Measurements from ENCODE around the gene EPB41L5. TPM values are rescaled to one million over a fixed set of nuclear protein-coding genes. Genes with fewer than 3 reads are reported as not detected.

The EPB41L5 gene
- total and polyA plus RNA-seq, 9 of the 15 experiments (the other 6 are each of a cell fraction or from before 2014, with no cell fraction given): 2.3 to 14.1 (median 8.2) TPM

DNA sequence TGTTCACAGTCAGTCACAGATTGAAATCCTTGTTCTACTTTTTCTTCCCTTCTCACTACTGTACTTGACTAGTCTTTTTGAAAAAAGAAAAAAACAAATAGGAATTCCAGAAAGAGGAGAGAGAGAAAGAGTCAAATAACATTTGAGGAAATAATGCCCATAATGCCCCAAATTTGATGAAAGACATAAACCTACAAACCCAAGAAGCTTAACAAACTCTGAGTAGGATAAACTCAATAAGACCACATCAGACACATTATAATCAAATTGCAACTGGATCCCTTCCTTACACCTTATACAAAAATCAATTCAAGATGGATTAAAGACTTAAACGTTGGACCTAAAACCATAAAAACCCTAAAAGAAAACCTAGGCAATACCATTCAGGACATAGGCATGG, 179.4 kb downstream of the EPB41L5 start:
- FAIRE-seq: no peak
- Histone ChIP-seq H3K27me3 (ENCODE audit: control insufficient read depth in 2 of 2, insufficient read depth in 2 of 2, low read length in 2 of 2) (no peaks in the 10 kb centered on the region), H3K9ac (ENCODE audit: insufficient read depth in 1 of 2, low read depth in 2 of 2, low read length in 2 of 2) (no peak overlapping the region), H3K4me2 (ENCODE audit: insufficient read depth, low read length) (no peak overlapping the region), H3K79me2 (ENCODE audit: control insufficient read depth, insufficient read depth, low read length) (no peaks in the 10 kb centered on the region), H3K9me1 (ENCODE audit: control insufficient read depth, insufficient read depth, low read length) (no peaks in the 10 kb centered on the region), H3K27ac (ENCODE audit: extremely low read depth, low read depth, low read length) (no peak overlapping the region), H2AFZ (ENCODE audit: low read depth, low read length) (no peak overlapping the region), H3K9me3 (replicated peaks; ENCODE audit: control insufficient read depth, insufficient read depth, low read depth, low read length) (no peaks in the 10 kb centered on the region; the same call in 1 of the 2 replicates), H3K36me3 (ENCODE audit: control insufficient read depth, insufficient read depth, low read length) (no peaks in the 10 kb centered on the region), H4K20me1 (replicated peaks; ENCODE audit: control insufficient read depth, insufficient read depth, low read length) (no peaks in the 10 kb centered on the region), H3K4me1 (replicated peaks in 1 of 2; ENCODE audit: control insufficient read depth in 2 of 2, insufficient read depth in 2 of 2, low read length in 2 of 2) (no peaks in the 10 kb centered on the region), H3K4me3 (no peak overlapping the region)
- intact Hi-C loops (cut with micrococcal nuclease) (no loop called here), in situ Hi-C loops (cut with MboI) (no loop called here)
- no peak for DNase-seq (ENCODE audit: extremely low read depth in 1 of 4, low spot score in 3 of 4)
- no peak for TF ChIP-seq MEIS2 (IDR thresholded peaks at IDR 0.05; ENCODE audit: partially characterized antibody)
- peak in 1 of 2 experiments; percentile 39; a peak in 1 of 3 replicates for TF ChIP-seq CBX3 (IDR thresholded peaks at IDR 0.05; ENCODE audit: borderline replicate concordance in 1 of 2, low read length in 2 of 2)
- TF ChIP-seq TRIM28 (IDR thresholded peaks at IDR 0.05): 0 out of 2 replicates have a peak, but pooled peaks have one; percentile 32
- ChIA-PET CTCF (ENCODE audit: low intra/inter-chr PET ratio) (interaction anchor here (0.6 kb wide), 1 partner anchor 370 kb away, joined by 4 read pairs; no protein-coding TSS in a partner anchor), POLR2A (no interaction called here)
- 0% methylated on average over 1 of the region's 1 CpG for WGBS (ENCODE audit: insufficient coverage, low coverage, missing lambda C conversion rate)
- ATAC-seq: no peak
- no TSS peak for BruUV-seq (replicated peaks)

DNA sequence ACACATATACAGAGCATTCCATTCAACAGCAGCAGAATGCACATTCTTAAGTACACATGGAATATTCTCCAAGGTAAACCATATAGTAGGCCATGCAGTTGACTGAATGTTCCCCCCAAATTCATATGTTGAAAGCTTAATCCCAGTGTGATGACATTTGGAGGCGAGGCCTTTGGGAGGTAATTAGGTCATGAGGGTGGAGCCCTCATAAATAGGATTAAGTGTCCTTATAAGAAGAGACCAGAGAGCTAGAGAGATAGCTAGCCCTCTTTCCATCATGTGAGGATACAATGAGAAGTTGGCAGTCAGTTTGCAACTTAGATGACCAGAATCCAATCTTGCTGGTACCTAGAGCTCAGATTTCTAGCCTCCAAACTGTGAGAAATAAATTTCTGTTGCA, 182.7 kb downstream of the EPB41L5 start:
- WGBS (ENCODE audit: insufficient coverage, low coverage, missing lambda C conversion rate): 0% methylated on average over 1 of the region's 1 CpG
- no peaks in the 10 kb centered on the region for H3K27me3 ChIP-seq (ENCODE audit: control insufficient read depth in 2 of 2, insufficient read depth in 2 of 2, low read length in 2 of 2)
- H2AFZ ChIP-seq (ENCODE audit: low read depth, low read length): no peak overlapping the region
- H3K27ac ChIP-seq (ENCODE audit: extremely low read depth, low read depth, low read length): no peak overlapping the region
- FAIRE-seq: no peak
- H3K36me3 ChIP-seq (ENCODE audit: control insufficient read depth, insufficient read depth, low read length): no peaks in the 10 kb centered on the region
- no peak for DNase-seq (ENCODE audit: extremely low read depth in 1 of 4, low spot score in 3 of 4)
- in situ Hi-C loops (cut with MboI): no loop called here
- no peaks in the 10 kb centered on the region for H3K4me1 ChIP-seq (replicated peaks in 1 of 2; ENCODE audit: control insufficient read depth in 2 of 2, insufficient read depth in 2 of 2, low read length in 2 of 2)
- H3K9me1 ChIP-seq (ENCODE audit: control insufficient read depth, insufficient read depth, low read length): no peaks in the 10 kb centered on the region
- intact Hi-C loops (cut with micrococcal nuclease): no loop called here
- no peaks in the 10 kb centered on the region for H4K20me1 ChIP-seq (replicated peaks; ENCODE audit: control insufficient read depth, insufficient read depth, low read length)
- H3K9ac ChIP-seq (ENCODE audit: insufficient read depth in 1 of 2, low read depth in 2 of 2, low read length in 2 of 2): no peak overlapping the region
- H3K79me2 ChIP-seq (ENCODE audit: control insufficient read depth, insufficient read depth, low read length): no peaks in the 10 kb centered on the region
- POLR2A ChIA-PET: interaction anchor here (0.6 kb wide), 2 partner anchors 21 to 123 kb away, joined by 3 to 4 read pairs; no protein-coding TSS in a partner anchor
- ATAC-seq: no peak
- H3K9me3 ChIP-seq (replicated peaks; ENCODE audit: control insufficient read depth, insufficient read depth, low read depth, low read length): no peaks in the 10 kb centered on the region; the same call in 1 of the 2 replicates
- H3K4me3 ChIP-seq: no peak overlapping the region
- CTCF ChIA-PET (ENCODE audit: low intra/inter-chr PET ratio): no interaction called here
- no TSS peak for BruUV-seq (replicated peaks)
- no peak overlapping the region for H3K4me2 ChIP-seq (ENCODE audit: insufficient read depth, low read length)
- TF ChIP-seq, protein P1, sequence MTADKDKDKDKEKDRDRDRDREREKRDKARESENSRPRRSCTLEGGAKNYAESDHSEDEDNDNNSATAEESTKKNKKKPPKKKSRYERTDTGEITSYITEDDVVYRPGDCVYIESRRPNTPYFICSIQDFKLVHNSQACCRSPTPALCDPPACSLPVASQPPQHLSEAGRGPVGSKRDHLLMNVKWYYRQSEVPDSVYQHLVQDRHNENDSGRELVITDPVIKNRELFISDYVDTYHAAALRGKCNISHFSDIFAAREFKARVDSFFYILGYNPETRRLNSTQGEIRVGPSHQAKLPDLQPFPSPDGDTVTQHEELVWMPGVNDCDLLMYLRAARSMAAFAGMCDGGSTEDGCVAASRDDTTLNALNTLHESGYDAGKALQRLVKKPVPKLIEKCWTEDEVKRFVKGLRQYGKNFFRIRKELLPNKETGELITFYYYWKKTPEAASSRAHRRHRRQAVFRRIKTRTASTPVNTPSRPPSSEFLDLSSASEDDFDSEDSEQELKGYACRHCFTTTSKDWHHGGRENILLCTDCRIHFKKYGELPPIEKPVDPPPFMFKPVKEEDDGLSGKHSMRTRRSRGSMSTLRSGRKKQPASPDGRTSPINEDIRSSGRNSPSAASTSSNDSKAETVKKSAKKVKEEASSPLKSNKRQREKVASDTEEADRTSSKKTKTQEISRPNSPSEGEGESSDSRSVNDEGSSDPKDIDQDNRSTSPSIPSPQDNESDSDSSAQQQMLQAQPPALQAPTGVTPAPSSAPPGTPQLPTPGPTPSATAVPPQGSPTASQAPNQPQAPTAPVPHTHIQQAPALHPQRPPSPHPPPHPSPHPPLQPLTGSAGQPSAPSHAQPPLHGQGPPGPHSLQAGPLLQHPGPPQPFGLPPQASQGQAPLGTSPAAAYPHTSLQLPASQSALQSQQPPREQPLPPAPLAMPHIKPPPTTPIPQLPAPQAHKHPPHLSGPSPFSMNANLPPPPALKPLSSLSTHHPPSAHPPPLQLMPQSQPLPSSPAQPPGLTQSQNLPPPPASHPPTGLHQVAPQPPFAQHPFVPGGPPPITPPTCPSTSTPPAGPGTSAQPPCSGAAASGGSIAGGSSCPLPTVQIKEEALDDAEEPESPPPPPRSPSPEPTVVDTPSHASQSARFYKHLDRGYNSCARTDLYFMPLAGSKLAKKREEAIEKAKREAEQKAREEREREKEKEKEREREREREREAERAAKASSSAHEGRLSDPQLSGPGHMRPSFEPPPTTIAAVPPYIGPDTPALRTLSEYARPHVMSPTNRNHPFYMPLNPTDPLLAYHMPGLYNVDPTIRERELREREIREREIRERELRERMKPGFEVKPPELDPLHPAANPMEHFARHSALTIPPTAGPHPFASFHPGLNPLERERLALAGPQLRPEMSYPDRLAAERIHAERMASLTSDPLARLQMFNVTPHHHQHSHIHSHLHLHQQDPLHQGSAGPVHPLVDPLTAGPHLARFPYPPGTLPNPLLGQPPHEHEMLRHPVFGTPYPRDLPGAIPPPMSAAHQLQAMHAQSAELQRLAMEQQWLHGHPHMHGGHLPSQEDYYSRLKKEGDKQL (CRISPR knock-in tag; IDR thresholded peaks at IDR 0.05; ENCODE audit: borderline replicate concordance): no peak
- TF ChIP-seq, protein P2, sequence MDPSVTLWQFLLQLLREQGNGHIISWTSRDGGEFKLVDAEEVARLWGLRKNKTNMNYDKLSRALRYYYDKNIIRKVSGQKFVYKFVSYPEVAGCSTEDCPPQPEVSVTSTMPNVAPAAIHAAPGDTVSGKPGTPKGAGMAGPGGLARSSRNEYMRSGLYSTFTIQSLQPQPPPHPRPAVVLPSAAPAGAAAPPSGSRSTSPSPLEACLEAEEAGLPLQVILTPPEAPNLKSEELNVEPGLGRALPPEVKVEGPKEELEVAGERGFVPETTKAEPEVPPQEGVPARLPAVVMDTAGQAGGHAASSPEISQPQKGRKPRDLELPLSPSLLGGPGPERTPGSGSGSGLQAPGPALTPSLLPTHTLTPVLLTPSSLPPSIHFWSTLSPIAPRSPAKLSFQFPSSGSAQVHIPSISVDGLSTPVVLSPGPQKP (CRISPR knock-in tag; IDR thresholded peaks at IDR 0.05): no peak
- TF ChIP-seq ZNF384 (IDR thresholded peaks at IDR 0.05; ENCODE audit: low read depth, low read length) (no peak), TCF7 (IDR thresholded peaks at IDR 0.05; ENCODE audit: borderline replicate concordance) (no peak), NR2C2 (CRISPR knock-in tag; IDR thresholded peaks at IDR 0.05) (no peak), NR2C2 (tag; IDR thresholded peaks at IDR 0.05) (no peak)
